ENCODE results near the gene DGUOK.
A peak's percentile ranks its signal among the peaks of the same experiment; 100 is the strongest.

DGUOK gene

DNA sequence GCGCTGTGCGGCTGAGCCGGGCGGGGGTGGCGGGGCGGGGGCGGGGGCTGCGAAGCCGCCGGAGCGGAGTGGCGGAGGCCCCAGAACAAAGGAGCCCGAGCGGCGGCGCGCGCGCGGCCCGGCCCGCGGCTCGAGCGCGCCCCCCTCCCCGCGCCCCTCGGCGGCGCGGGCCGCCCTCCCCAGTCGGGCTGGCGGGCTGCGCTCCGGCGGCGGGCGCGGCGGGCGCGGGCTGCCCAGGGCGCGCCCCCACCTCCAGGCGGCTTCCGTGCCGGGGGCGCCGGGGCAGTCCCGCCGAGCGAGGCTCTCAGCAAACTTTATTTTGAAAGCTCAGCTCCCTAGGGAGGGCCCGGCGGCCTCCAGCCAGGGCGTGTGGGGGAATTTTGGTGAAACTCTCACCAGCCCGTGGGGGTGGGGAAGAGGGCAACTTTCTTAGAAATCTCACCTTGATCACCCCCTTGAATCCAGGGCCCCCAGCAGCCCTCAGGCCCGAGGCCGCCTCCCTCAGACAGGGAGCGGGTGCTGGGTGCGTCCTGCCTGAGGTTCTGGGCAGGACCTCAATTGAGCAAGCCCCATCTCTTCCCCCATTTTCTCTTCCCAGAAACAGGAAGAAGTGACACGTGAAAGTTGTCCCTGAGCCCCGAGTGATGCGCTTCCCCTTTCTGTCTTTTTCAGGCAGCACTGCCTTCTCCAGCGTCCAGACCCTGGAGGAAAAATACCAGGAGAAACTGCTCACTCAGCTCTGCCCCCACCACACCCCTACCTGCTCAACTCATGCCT is 58.8 kb downstream of the DGUOK start:
- peak overlapping the region; percentile 84 for H3K27ac ChIP-seq
- DNase-seq: no peak
- H3K27me3 ChIP-seq (ENCODE audit: insufficient read depth, low read depth, severe bottlenecking): no peaks in the 10 kb centered on the region
- H3K9me3 ChIP-seq (ENCODE audit: severe bottlenecking): no peaks in the 10 kb centered on the region
- TF ChIP-seq, protein P1, sequence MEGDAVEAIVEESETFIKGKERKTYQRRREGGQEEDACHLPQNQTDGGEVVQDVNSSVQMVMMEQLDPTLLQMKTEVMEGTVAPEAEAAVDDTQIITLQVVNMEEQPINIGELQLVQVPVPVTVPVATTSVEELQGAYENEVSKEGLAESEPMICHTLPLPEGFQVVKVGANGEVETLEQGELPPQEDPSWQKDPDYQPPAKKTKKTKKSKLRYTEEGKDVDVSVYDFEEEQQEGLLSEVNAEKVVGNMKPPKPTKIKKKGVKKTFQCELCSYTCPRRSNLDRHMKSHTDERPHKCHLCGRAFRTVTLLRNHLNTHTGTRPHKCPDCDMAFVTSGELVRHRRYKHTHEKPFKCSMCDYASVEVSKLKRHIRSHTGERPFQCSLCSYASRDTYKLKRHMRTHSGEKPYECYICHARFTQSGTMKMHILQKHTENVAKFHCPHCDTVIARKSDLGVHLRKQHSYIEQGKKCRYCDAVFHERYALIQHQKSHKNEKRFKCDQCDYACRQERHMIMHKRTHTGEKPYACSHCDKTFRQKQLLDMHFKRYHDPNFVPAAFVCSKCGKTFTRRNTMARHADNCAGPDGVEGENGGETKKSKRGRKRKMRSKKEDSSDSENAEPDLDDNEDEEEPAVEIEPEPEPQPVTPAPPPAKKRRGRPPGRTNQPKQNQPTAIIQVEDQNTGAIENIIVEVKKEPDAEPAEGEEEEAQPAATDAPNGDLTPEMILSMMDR (IDR thresholded peaks at IDR 0.05; ENCODE audit: low read depth, low read length): no peak
- H3K36me3 ChIP-seq: peaks cover 44% of the 10 kb centered on the region
- H3K4me3 ChIP-seq (ENCODE audit: low read depth, low read length): peak overlapping the region; percentile 69

DNA sequence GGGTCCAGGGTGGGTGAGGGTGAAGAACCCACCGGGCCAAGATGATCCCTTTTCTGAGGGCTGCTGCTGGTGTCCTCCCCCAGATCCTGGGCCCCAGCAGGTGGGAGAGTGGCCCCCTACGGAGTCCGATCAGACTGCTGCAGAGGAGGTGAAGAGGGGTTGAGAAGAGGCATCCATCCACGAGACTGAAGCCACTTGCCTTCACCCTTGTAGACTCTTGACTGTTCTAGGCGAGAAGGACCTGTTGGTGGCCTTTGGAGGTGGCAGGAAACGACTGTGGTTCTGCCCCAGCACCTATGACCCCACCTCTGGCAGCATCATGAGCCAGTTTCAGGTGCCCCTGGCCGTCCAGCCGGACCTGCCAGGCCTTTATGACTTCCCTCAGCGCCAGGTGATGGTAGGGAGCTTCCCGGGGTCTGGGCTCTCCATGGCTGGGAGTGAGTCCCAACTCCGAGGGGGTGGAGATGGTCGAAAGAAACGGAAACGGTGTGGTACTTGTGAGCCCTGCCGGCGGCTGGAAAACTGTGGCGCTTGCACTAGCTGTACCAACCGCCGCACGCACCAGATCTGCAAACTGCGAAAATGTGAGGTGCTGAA is 59.5 kb downstream of the DGUOK start:
- no peaks in the 10 kb centered on the region for H3K27me3 ChIP-seq (ENCODE audit: insufficient read depth, low read depth, severe bottlenecking)
- peak overlapping the region; percentile 84 for H3K27ac ChIP-seq
- peaks cover 51% of the 10 kb centered on the region for H3K36me3 ChIP-seq
- TF ChIP-seq, protein P1 (IDR thresholded peaks at IDR 0.05; ENCODE audit: low read depth, low read length): no peak
- DNase-seq: no peak
- no peaks in the 10 kb centered on the region for H3K9me3 ChIP-seq (ENCODE audit: severe bottlenecking)
- H3K4me3 ChIP-seq (ENCODE audit: low read depth, low read length): peak overlapping the region; percentile 69

DNA sequence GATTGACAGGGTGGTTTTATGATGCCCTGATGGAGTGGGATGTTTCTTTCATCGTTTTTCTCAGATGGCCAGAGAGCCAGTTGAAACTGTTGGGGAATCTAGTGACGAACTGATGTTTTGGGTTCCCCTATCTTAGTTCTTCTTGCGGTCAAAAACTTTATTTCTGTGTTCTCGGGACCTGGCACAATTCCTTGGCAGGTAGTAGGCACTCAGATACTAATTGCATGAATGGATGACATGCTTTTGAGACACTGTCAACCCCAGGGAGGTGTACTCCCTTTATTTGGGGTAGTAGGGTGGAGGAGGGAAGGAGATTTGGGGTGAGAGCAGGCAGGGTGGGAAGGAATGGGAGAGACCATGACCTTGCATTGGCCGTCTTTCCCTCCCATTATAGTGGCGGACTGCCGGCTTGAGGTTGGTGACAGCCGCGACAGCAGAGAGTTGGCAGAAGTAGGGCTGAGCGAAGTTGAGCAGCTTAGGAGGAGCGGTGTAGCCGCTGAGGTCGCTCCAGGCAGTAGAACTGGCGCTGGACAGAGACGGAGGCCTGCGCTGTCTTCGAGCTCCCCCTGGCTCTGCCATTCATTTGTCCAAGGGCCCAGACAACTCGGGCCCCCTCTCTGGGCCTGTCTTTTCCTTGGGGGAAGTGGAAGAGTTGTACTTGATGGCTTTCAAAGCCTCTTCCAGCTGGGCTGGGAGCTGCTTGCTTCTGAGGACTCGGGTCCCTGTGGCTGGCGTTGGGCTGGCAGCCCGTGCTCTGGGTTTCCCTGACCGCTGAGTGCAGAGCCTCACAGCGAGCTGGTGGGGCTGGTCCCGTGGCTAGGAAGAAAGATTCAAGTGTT is 60.6 kb downstream of the DGUOK start:
- no peak overlapping the region; the same call in 1 of the 2 replicates for H3K27ac ChIP-seq
- peak; percentile 76 for DNase-seq
- H3K36me3 ChIP-seq: peaks cover 57% of the 10 kb centered on the region
- peak overlapping the region; percentile 40 for H3K4me3 ChIP-seq (ENCODE audit: low read depth, low read length)
- H3K9me3 ChIP-seq (ENCODE audit: severe bottlenecking): no peaks in the 10 kb centered on the region
- H3K27me3 ChIP-seq (ENCODE audit: insufficient read depth, low read depth, severe bottlenecking): no peaks in the 10 kb centered on the region
- TF ChIP-seq, protein P1 (IDR thresholded peaks at IDR 0.05; ENCODE audit: low read depth, low read length): peak; percentile 52

DNA sequence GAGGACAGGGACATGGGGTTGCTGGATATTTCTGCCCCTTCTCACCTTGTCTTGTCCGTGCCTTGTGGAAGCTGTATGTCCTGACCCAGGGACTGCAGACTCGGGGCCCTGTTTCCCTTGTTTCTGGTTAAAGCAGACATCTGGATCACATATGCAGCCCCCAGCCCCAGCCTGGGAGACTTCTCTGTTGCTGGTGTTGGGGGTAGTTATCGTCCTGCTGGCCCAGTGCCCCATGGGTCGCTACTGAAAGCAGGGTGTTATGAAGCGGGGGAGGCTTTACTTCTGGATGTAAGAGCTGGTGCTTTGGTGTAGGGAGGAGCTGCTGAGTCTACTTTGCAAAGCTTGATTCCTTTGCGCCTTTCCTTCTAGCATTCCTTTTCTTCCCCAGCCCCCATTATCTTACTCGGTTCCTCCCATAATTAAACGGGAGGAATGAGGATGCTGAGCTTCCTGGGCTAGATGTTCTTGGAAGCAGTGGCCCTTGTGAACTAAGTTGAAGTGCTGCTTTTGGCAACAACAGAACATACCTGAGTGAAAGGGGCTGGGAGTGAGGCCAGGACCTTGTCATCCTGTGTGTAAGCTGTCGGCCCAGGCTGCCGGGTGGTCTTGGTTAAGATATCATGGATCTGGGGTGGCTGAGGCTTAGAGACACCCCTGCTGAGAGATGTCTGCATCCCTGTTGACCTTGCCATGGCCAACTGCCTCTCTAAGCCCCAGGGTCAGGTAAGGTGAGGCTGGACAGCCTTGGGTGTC is 61.4 kb downstream of the DGUOK start:
- TF ChIP-seq, protein P1 (IDR thresholded peaks at IDR 0.05; ENCODE audit: low read depth, low read length): no peak
- Histone ChIP-seq H3K4me3 (ENCODE audit: low read depth, low read length) (peak overlapping the region; percentile 40), H3K9me3 (ENCODE audit: severe bottlenecking) (no peaks in the 10 kb centered on the region), H3K27me3 (ENCODE audit: insufficient read depth, low read depth, severe bottlenecking) (no peaks in the 10 kb centered on the region), H3K27ac (no peak overlapping the region; the same call in 1 of the 2 replicates), H3K36me3 (peaks cover 63% of the 10 kb centered on the region)
- DNase-seq: peak; percentile 57

DNA sequence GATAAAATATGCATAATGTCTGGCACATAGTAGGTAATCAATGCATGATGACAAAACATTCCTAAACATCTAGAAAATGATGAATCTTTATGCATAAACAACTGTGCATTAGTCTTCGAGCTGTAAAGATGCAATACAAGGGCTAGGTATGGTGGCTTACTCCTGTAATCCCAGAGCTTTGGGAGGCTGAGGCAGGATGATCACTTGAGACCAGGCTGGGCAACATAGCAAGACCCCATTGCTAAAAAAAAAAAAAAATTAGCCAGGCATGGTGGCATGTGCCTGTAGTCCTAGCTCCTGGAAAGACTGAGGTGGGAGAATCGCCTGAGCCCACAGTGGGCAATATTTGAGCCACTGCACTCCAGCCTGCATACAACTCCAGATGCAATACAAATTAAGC is 63.3 kb downstream of the DGUOK start:
- Histone ChIP-seq H3K4me3 (ENCODE audit: low read depth, low read length) (no peak overlapping the region), H3K36me3 (peaks cover 79% of the 10 kb centered on the region), H3K27me3 (ENCODE audit: insufficient read depth, low read depth, severe bottlenecking) (no peaks in the 10 kb centered on the region), H3K9me3 (ENCODE audit: severe bottlenecking) (no peaks in the 10 kb centered on the region), H3K27ac (no peak overlapping the region)
- DNase-seq: no peak
- TF ChIP-seq, protein P1 (IDR thresholded peaks at IDR 0.05; ENCODE audit: low read depth, low read length): no peak

All from WERI-Rb-1 (cell line).